ENCODE results near the gene SIX1.

Gene SIX1

DNA sequence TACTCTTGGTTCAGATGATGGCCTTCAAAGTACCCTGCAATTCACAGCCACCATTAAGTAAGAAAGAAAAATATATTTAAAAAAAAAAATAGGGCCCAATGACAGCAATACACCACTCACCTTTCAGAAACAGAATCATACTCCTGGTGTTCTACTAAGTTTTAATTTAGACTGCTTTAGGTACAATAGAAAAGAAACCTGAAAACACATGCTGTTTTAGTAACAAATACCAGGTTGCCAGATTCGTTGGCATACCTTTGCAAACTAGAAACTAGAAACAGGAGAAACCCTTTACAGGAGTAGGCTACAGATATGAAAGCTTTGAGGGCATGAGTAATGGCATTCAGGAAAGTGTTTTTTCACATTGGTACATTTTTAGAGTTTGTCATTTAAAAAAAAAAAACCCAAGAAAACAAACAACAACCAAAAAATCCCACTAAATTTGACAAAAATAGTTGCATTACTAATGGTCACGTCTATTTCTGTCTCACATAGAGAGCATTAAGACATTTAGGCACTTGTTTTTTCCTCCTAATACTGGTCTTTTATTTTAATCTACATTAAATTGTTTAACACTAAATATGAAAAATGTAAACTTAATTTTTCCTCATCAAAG, 4.0 kb downstream of the SIX1 start:
- no peak overlapping the region for H3K4me3 ChIP-seq (ENCODE audit: low read length)
- DNase-seq (ENCODE audit: low read depth, low spot score) = no peak

DNA sequence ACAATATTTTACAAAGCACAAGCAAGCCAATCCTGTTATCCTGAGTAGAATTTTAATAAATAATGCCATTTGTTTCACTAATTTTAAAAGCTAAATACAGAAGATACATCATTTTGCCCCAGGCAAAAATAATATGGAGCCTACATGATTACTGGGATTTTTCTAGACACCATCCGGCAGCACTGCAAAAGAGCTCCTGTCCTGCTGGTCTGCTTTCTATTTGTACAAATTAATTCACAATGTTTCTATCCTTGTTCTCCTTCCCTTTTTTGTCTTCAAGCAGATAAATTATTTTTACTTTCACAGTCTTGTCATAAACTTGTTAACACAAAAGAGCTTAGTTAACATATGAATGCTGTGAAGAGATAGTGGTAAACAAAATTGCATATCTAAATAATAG, 4.6 kb downstream of the SIX1 start:
- DNase-seq (ENCODE audit: low read depth, low spot score) = no peak
- no peak overlapping the region for H3K4me3 ChIP-seq (ENCODE audit: low read length)

DNA sequence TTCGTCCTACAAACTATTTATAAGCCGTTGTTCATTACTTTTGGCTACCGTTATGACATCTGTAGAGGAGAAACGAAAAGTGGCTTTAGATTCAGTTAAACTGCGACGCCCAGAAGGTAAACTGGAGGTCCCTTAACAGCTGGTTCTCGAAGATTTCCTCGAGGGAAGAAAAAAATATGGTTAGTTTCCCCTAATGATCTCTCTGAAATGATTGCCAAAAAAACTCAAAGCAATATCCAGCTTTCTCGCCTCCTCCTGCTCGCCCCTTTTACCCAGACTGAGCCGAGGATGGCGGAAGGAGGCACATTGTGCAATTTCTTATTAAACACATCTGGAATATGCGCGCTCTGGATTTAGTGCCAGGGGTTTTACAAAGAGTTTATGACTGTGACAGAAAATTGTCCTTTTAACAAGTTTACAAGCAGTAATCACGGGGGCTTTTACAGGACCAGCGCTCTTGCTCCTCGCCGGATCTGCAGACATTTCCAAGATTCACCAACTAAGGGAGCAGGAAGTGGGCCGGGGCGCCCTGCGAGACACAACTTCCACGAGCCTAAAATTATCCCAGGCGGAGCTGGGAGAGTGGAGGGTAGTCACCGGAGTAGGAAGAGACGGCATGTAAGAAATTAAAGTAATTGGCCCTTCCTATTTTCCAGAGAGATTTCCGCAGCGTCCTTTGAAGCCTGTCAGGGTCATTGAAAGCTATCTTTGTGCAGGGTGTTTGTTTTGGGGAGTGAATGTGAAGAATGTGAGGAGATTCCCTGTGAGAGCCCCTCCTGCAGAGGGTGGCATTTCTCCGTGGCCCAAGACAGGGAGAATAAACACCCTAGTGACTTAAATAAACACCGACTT, 5.6 kb downstream of the SIX1 start:
- no peak overlapping the region for H3K4me3 ChIP-seq (ENCODE audit: low read length)
- no peak for DNase-seq (ENCODE audit: low read depth, low spot score)

DNA sequence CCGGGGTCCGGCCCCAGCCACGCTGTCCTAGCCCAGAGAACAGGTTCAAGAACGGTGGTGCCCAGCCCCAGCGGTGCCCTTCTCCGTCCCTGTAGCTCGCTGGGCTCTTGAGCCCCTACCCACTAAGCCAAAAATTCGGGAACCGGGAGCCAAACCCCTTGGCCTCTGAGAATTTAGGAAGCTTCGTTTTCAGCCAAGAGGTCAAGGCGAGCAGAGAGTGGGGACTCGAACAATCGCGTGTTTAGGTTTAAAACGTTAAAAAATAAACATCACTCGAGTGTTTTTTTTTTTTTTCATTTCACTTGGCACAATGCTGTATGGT, 6.2 kb downstream of the SIX1 start:
- no peak for DNase-seq (ENCODE audit: low read depth, low spot score)
- no peak overlapping the region for H3K4me3 ChIP-seq (ENCODE audit: low read length)

DNA sequence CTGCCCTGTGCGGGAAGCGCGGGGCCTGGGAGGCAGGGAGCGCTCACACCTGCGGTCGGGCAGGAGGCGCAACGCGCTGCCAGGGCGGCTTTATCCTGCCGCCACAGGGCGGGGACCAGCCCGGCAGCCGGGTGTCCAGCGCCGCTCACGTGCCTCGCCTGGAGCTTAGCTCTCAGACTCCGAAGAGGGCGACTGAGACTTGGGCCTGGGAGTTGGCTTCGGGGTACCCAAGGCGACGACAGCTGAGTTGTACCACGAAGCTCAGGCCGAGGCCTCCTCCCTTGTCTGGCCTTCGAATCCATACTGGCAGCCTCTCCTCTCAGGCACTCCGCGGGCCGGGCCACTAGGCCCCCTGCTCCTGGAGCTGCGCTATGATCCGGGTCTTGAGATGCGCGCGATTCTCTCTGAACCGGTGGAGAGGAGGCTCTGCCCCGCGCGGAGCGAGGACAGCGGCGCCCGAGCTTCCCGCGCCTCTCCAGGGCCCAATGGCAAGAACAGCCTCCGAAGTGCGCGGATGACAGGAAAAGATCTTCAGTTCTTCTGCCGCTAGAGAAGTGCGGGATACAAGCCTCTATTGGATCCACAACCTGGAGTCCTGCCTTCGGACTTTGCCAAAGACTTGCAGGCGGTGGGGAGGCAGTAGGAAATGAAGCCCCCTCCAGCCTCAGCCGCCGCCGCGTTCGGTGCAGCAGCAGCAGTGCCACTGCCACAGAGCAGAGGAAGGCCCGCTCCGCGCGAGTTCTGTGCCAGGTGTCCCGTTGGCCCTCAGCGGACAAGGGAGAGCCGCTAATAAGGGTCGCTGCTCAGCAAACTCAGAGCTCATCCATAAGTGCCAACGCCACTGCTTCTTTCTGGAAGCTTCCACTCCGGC, 6.8 kb downstream of the SIX1 start:
- DNase-seq (ENCODE audit: low read depth, low spot score) = no peak
- no peak overlapping the region for H3K4me3 ChIP-seq (ENCODE audit: low read length)

DNA sequence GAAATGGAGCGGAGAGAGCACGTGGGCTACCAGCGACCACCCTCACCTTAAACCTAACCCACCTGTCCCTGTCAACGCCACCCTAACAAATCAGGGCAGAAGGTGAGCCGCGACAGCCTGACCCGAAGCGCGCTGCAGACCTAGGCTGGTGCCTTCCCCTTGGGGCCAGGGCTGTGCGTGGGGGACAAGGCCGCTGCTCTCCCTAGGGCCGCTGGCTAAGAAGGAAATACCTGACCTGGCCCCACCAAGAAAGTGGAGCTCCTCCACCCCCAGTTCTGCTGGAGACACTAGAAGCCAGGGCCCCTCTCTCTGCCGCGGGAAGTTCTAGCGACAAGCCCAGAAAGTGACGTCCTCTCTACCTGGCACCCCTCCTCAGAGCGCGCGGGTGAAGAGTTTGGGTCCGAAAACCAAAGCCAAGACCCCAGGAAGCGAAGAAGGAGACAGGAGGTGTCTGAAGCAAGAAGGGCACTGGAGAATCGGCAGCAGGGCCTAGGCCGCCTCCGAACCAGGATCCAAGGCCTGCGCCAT, 7.5 kb downstream of the SIX1 start:
- no peak for DNase-seq (ENCODE audit: low read depth, low spot score)
- no peak overlapping the region for H3K4me3 ChIP-seq (ENCODE audit: low read length)

DNA sequence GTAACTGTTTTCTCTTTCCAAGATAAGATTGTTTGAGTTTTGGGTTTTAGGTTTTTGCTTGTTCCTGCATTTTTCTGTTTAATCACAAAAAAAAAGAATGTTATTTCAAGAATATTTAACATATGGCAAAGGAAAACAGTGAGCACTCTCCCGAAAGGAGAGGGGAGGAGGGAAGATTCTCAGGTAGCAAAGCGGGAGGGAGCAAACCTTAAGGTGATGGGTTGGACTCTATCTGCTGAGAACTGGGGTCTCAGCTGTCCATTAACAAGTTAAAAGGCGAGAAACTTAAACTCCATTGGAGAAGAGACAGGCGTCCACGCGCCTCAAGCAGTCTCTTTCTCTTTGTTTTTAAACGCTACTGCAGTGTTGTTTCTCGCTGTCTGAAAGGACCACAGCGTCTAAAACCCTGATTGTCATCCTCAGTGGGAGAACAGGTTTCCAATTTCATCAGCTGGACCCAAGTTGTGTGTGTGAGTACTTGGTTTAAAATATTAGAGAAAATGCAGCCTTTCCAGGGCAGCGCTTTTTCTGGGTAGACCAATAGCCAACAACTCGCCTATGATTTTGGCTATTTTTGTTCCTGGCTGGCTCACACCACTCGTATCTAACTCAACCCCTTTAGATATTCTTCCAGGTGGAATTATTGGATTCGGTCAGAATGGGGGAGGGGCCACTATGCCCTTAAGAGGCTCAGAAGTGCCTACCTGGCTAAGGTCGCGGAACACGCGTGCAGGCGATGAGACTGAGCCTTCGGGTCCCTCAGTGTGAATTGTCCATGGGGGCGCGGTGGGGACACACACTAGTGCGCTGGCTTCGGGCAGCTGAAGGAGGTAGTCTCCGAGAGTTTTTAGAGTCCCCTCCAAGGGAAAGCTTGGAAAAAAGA, 8.2 kb downstream of the SIX1 start:
- DNase-seq (ENCODE audit: low read depth, low spot score) = no peak

DNA sequence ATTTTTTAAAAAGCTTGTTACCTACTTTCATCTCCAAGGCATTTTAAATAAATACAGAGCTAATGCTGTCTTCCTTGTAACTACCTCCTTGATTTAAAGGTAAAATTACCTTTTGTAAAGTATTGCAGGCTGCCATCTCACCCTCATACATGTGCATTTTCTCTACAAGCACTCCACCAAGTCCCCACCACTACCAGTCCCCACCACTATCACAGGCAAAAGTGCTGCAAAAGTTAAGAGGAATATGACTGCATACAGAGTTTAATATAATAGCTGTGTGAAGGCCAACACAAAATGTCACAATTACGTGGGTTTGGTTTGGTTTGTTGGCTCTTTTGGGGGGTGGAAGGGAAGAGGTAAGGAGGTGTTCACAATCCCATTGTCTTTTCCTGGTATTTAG, 9.6 kb downstream of the SIX1 start:
- DNase-seq (ENCODE audit: low read depth, low spot score) = no peak

More for the DNA sequence above, 8.2 kb downstream of the SIX1 start:
- no peak overlapping the region for H3K4me3 ChIP-seq (ENCODE audit: low read length)

DNA sequence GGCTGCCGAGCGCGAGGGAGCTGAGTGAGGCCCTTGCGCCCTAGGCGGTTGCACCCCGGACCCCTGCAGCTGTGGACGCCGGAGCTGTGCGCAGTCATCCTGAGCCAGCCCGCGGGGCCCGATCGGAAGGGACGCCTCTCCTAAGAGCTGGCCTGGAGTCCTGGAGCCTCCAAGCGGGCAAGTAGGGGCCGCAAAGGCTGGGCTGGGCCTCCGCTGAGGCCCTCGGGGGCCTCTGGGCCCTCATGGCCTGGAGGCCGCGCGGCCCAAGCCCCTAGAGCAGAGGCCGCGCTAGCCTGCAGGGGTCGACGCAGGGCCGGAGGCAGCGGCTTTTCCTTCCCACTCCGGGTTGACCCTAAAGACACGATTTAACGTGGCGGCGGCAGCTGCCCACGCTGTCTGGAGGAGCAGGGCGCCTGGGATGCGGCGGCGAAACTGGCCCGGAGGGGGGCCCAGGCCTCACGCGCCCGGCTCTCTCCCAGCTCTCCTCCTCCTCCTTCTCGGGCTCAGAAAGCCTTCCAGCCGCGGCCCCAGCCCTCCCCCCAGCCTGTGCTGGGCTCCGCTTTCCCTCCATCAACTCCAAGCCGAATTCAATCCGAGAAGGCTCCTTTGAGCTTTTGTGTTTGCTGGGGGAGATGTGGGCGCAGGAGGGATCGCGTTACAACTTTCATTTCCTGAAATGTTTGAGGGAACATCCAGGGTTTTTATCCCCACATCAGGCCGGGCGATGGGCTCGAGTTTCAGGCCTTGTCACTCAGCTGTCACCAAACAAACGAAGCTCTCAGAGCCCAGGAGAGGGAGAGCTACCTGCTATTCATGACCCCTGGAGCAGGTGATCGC, 11.6 kb downstream of the SIX1 start:
- H3K4me3 ChIP-seq (ENCODE audit: low read length) = no peak overlapping the region
- DNase-seq (ENCODE audit: low read depth, low spot score) = no peak

More for the DNA sequence above, 9.6 kb downstream of the SIX1 start:
- no peak overlapping the region for H3K4me3 ChIP-seq (ENCODE audit: low read length)

DNA sequence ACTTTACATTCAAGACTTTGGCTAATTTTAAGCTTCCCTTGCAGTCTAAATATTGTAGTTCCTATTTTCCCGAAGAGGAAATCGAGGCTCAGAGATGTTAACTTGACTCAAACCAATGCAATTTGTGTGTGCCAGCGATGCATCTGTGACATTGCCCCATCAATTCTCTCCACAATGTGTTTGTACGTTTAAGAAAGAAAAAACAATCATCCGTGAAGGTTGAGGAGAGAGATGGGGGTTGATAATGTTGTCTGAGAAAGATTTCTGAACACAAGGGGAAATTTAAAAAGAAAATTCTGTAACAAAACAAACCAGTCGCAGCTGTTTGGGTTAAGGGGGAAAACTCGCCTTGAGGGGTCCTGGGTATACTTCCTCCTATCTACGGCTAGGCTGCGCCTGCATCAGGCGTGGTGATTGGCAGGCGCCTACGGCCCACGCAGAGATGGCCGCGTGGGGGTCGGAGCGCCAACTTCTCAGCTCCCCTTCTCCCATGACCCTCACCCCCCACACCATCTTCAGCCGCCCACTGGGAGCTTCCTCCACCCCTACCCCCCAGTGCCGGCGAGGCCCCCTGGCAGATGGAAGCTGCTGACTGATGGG, 12.3 kb downstream of the SIX1 start:
- DNase-seq (ENCODE audit: low read depth, low spot score) = no peak
- H3K4me3 ChIP-seq (ENCODE audit: low read length) = no peak overlapping the region

DNA sequence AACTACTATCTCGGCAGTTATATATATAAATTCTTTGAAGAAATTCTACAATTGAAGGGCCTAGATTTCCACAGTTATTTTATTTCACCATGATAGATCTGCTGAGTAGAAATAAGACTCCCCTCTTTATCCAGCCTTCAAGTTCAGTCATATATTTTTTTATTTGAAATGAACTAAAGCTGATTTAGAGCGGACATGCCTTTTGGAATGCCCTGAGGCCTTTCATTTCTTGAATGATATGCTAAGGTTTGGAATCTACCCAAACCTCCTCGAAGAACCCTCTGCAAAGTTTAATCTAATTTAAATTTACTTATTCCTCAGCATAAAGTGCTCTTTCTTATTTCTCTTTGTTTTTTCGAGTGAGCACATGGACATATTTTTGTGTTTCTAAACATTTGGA, 15.1 kb downstream of the SIX1 start:
- DNase-seq (ENCODE audit: low read depth, low spot score) = no peak
- H3K4me3 ChIP-seq (ENCODE audit: low read length) = no peak overlapping the region

DNA sequence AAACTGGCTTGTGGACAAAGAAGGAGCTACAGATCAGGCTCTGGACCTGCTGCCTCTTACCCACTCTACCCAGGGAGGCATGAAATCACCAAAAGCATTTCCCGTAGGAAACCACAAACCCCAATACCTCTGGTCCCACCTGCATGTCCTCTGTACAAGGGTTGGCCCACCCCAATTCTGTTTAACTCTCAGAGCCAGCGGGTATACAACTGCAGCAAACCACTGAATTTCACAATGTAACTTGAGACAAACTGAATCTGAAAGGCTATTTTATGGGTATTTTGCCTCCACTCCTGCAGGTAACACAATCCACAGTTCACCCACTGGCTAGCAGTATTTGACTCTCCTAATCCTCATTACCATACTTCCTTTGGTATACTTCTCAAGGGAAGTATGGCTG, 16.5 kb downstream of the SIX1 start:
- DNase-seq (ENCODE audit: low read depth, low spot score) = peak; percentile 84
- H3K4me3 ChIP-seq (ENCODE audit: low read length) = peak overlapping the region; percentile 5

DNA sequence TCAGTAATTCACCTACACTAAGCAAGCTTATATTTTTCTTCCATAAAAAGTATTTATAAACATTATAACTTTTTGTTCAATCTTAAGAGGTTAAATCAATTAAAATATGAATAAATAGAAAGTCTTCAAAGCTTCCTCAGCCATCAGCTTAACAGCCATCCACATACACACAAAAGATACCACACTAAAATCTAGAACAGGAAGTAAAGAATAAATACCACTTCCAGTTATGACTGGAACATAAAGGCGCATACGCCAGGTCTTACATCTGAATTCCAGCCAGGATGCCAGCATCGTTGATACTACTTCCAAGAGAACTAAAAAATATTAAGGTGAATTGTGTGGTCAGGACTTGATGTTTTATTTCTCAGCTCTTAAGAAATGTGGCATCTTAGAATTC, 17.0 kb downstream of the SIX1 start:
- H3K4me3 ChIP-seq (ENCODE audit: low read length) = peak overlapping the region; percentile 5
- peak; percentile 52 for DNase-seq (ENCODE audit: low read depth, low spot score)

DNA sequence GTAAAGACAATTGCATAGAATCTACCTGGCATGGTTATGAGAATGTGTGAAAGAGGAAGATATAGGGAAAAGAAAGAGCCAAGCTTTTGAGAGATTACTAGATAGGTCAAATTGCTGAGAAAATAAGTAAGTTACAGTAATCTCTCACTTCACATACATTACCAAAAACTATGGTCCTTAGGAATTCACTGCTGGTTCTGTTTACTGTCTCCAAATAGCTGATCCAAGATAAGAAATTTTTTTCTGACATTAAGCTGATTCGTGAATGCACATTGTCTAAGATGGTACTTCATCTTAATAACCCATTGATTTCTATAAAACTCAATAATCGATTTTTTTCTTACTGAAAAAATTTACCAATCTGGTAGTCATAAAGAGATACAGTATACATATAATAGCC, 17.4 kb downstream of the SIX1 start:
- DNase-seq (ENCODE audit: low read depth, low spot score) = no peak
- H3K4me3 ChIP-seq (ENCODE audit: low read length) = no peak overlapping the region

DNA sequence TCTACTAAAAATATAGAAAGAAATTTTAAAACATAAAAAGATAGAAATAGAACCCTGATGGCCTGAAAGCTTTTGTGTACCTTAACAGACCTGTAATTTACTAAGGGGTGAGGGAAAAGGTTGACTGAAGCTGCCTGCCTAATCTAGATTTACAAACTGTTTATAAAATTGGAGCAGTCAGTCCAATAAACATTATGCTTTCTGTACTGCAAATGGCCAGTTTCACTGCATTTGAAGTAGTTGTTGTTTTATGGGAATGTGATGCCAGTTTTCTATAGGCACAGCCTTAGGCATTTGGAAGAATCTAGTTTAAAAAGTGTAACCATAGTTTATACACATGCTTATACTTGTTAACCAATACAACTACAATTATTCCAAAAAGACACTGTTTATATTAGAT, 19.1 kb downstream of the SIX1 start:
- H3K4me3 ChIP-seq (ENCODE audit: low read length) = no peak overlapping the region
- DNase-seq (ENCODE audit: low read depth, low spot score) = no peak

DNA sequence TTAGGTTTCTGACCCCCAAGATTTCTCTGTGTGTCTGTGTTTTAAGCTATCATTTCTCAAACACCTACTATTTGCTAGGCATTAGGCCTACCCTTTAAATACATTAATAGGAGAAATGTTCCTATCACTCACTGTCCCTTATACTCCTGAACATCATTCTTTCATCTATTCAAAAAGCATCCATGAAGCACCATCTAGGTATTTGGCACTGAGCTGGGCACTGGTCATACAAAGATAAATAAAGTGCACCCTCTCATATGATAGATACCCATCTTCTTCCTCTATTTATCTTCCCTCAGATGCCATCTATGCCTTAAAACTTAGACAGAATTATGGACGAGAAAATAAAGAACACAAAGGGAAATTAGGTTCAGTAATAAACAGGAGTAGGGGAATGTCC, 20.4 kb downstream of the SIX1 start:
- H3K4me3 ChIP-seq (ENCODE audit: low read length) = no peak overlapping the region
- no peak for DNase-seq (ENCODE audit: low read depth, low spot score)

DNA sequence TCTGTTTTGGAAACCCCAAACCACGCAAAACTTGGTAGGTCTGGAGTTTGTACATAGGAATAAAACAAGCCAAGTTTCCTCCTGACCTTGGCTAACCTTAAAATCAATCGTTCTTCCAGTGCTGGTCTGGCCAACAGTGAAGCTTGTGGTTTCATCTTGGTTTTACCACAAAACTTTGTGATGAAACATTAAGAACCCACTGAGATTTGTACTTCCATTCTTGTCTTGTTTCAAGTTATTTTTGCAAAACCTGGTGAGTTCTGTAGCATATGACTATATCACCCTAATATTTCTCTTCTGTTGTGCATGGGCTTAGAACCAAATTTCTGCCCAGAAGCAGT, 26.4 kb downstream of the SIX1 start:
- H3K4me3 ChIP-seq (ENCODE audit: low read length) = no peak overlapping the region
- no peak for DNase-seq (ENCODE audit: low read depth, low spot score)

Measured in Jurkat, Clone E6-1 (cell line).